ENCODE measurements around the gene BAIAP2.

BAIAP2 gene

DNA sequence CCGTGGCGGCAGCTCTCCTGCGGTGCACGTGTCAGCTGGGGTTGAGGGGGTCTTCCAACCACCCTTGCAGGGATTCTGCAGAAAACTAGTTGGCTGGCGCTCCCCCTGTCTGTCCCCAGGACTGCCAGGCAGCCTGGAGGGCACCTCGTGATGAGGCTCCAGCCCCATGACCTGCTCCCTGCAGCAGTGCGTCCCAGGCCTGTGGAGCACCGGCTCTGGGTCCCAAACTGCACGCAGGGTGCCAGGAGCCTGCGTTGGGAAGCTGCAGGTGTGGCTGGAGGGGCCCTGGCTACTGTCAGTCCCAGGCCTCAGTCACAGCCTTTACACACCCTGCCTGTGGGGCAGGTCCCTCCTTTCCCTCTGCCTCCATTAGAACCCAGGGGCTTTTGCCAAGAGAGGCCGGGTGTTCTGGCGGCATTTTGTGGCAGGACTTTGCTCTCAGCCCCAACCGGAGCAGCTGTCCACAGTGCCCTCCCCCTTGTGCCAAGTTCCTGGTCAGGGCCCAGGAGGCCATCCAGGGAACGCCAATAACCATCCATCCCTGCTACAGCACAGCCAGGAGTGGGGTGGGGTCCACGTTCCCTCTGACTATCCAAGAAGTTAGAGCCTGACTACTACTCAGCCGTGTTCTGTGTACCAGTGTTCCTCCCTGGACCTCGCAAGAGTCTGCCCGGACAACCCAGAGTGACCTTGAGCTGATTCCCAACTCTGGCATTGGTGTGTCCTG, 34.2 kb upstream of the BAIAP2 start:
- peaks cover 4% of the 10 kb centered on the region; the same call in 1 of the 2 replicates for H3K4me1 ChIP-seq
- no peak overlapping the region for H3K4me2 ChIP-seq
- no peak for TF ChIP-seq Cebpa-rat (IDR thresholded peaks at IDR 0.05)
- H3K9ac ChIP-seq = no peak overlapping the region
- peaks cover 46% of the 10 kb centered on the region for H3K36me3 ChIP-seq
- no peaks in the 10 kb centered on the region for H3K9me3 ChIP-seq
- no peak overlapping the region for H3K27ac ChIP-seq
- H4K20me1 ChIP-seq = peaks cover 79% of the 10 kb centered on the region
- peaks cover 54% of the 10 kb centered on the region for H3K27me3 ChIP-seq
- no peak overlapping the region for H3K4me3 ChIP-seq

DNA sequence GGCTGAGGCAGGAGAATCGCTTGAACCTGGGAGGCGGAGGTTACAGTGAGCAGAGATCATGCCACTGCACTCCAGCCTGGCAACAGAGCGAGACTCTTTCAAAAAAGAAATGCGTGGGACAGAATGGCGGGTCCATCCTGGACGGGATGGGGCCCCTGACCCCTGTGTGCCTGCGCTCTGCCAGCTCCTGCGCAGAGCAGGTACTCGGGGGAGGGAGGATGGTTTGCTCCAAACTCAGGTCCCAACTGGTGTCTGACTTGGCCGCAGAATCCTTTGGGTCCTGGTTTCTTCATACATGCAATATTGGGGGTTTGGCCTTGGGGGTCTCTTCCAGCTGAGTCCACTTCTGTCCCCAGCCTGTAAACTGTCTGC, 33.0 kb upstream of the BAIAP2 start:
- no peak overlapping the region for H3K4me2 ChIP-seq
- TF ChIP-seq Cebpa-rat (IDR thresholded peaks at IDR 0.05) = no peak
- peaks cover 4% of the 10 kb centered on the region; the same call in 1 of the 2 replicates for H3K4me1 ChIP-seq
- H4K20me1 ChIP-seq = peaks cover 91% of the 10 kb centered on the region
- H3K27ac ChIP-seq = no peak overlapping the region
- no peaks in the 10 kb centered on the region for H3K9me3 ChIP-seq
- peaks cover 66% of the 10 kb centered on the region for H3K27me3 ChIP-seq
- no peak overlapping the region for H3K9ac ChIP-seq
- no peak overlapping the region for H3K4me3 ChIP-seq
- peaks cover 34% of the 10 kb centered on the region for H3K36me3 ChIP-seq

DNA sequence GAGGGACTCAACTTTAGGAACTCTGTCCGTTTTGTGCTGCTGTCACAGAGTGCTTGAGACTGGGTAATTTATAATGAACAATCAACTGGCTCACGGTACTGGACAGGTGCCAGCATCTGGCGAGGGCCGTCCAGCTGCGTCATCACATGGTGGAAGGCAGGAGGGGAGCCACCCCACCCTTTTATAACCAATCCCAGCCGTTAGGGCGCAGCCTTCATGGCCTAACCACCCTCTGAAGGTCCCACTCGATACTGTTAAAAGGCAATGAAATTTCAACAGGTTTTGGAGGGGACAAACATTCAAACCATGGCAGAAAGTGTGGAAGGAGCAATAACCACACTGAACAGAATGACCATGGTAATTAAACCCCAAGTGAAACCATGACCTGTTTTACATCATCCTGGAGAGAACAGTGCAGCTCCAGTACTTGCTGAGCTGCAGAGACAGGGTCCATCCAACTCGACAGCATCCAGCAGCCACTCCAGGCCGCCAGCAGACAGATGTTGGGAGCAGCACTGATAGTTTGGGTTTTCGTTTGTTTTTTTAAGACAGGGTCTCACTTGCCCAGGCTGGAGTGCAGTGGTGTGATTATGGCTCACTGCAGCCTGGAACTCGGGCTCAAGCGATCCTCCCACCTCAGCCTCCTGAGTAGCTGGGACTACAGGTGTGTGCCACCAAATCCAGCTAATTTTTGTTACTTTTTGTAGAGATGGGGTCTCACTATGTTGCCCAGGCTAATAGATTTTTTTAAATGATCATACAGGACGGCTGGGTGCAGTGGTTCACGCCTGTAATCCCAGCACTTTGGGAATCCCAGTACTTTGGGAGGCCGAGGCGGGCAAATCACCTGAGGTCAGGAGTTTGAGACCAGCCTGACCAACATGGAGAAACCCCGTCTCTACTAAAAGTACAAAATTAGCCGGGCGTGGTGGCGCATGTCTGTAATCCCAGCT, 32.3 kb upstream of the BAIAP2 start:
- Histone ChIP-seq H3K4me2 (no peak overlapping the region), H3K4me3 (no peak overlapping the region), H3K9ac (no peak overlapping the region), H3K36me3 (peaks cover 27% of the 10 kb centered on the region), H3K9me3 (no peaks in the 10 kb centered on the region), H3K4me1 (peaks cover 4% of the 10 kb centered on the region; the same call in 1 of the 2 replicates), H3K27me3 (peaks cover 67% of the 10 kb centered on the region), H4K20me1 (peaks cover 92% of the 10 kb centered on the region), H3K27ac (no peak overlapping the region)
- TF ChIP-seq Cebpa-rat (IDR thresholded peaks at IDR 0.05) = no peak

GRCh38 chr17:81003711-81004475, 31.1 kb upstream of the BAIAP2 start:
- Histone ChIP-seq H3K36me3 (peaks cover 15% of the 10 kb centered on the region), H3K4me3 (0 out of 2 replicates have a peak overlapping the region, but pooled peaks have one; percentile 7), H3K4me2 (peak overlapping the region; percentile 44), H3K27ac (no peak overlapping the region), H3K9ac (no peak overlapping the region), H3K27me3 (peaks cover 67% of the 10 kb centered on the region), H4K20me1 (peaks cover 80% of the 10 kb centered on the region), H3K4me1 (peaks cover 4% of the 10 kb centered on the region; the same call in 1 of the 2 replicates), H3K9me3 (no peaks in the 10 kb centered on the region)
- no peak for TF ChIP-seq Cebpa-rat (IDR thresholded peaks at IDR 0.05)

- Histone ChIP-seq H3K4me3 (no peak overlapping the region), H3K27me3 (peaks cover 57% of the 10 kb centered on the region)
- TF ChIP-seq Cebpa-rat (IDR thresholded peaks at IDR 0.05) = no peak
Observed at GRCh38 chr17:81006891-81007290, 28.1 kb upstream of the BAIAP2 start.

GRCh38 chr17:81008140-81008539, 26.8 kb upstream of the BAIAP2 start:
- peaks cover 44% of the 10 kb centered on the region for H3K27me3 ChIP-seq
- no peak overlapping the region for H3K4me3 ChIP-seq
- no peaks in the 10 kb centered on the region for H3K36me3 ChIP-seq
- H3K9me3 ChIP-seq = peaks cover 29% of the 10 kb centered on the region
- TF ChIP-seq Cebpa-rat (IDR thresholded peaks at IDR 0.05) = no peak
- no peak overlapping the region for H3K9ac ChIP-seq
- H4K20me1 ChIP-seq = peaks cover 37% of the 10 kb centered on the region
- no peak overlapping the region for H3K27ac ChIP-seq
- H3K4me1 ChIP-seq = peaks cover 11% of the 10 kb centered on the region
- no peak overlapping the region for H3K4me2 ChIP-seq

More at GRCh38 chr17:81006891-81007290, 28.1 kb upstream of the BAIAP2 start:
- peaks cover 50% of the 10 kb centered on the region for H4K20me1 ChIP-seq
- H3K36me3 ChIP-seq = no peaks in the 10 kb centered on the region
- H3K4me1 ChIP-seq = peaks cover 10% of the 10 kb centered on the region
- H3K9me3 ChIP-seq = peaks cover 17% of the 10 kb centered on the region
- no peak overlapping the region for H3K4me2 ChIP-seq
- H3K9ac ChIP-seq = no peak overlapping the region
- H3K27ac ChIP-seq = no peak overlapping the region

GRCh38 chr17:81009136-81009535, 25.8 kb upstream of the BAIAP2 start:
- peaks cover 34% of the 10 kb centered on the region for H3K27me3 ChIP-seq
- peaks cover 32% of the 10 kb centered on the region for H4K20me1 ChIP-seq
- no peak overlapping the region for H3K4me3 ChIP-seq
- peak overlapping the region; percentile 30 for H3K4me2 ChIP-seq
- TF ChIP-seq Cebpa-rat (IDR thresholded peaks at IDR 0.05) = no peak
- peaks cover 29% of the 10 kb centered on the region for H3K9me3 ChIP-seq
- H3K4me1 ChIP-seq = peaks cover 17% of the 10 kb centered on the region
- no peak overlapping the region for H3K9ac ChIP-seq
- no peak overlapping the region for H3K27ac ChIP-seq
- no peaks in the 10 kb centered on the region for H3K36me3 ChIP-seq

DNA sequence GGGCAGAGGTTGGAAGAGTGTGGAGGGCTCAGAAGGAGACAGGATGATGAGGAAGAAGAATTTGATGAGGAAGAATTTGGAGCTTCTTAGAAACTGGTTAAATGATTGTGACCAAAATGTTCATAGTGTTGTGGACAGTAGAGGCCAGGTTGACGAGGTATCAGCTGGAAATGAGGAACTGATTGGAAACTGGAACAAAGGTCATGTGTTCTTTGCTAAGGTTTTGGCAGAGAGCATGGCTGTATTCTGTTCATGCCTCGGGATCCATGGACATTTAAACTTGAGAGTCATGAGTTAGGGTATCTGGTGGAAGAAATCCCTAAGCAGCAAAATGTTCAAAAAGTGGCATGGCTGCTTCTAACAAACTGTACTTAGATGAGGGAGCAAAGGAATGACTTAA, 24.0 kb upstream of the BAIAP2 start:
- no peak overlapping the region for H3K9ac ChIP-seq
- no peak overlapping the region for H3K4me2 ChIP-seq
- peaks cover 14% of the 10 kb centered on the region; the same call in 1 of the 2 replicates for H4K20me1 ChIP-seq
- no peak overlapping the region for H3K4me3 ChIP-seq
- H3K27me3 ChIP-seq = peaks cover 16% of the 10 kb centered on the region
- TF ChIP-seq Cebpa-rat (IDR thresholded peaks at IDR 0.05) = no peak
- no peak overlapping the region for H3K27ac ChIP-seq
- H3K9me3 ChIP-seq = peaks cover 31% of the 10 kb centered on the region
- no peaks in the 10 kb centered on the region for H3K36me3 ChIP-seq
- H3K4me1 ChIP-seq = peaks cover 18% of the 10 kb centered on the region

GRCh38 chr17:81011951-81012350, 23.0 kb upstream of the BAIAP2 start:
- no peak overlapping the region for H3K9ac ChIP-seq
- TF ChIP-seq Cebpa-rat (IDR thresholded peaks at IDR 0.05) = no peak
- H3K4me2 ChIP-seq = no peak overlapping the region
- no peaks in the 10 kb centered on the region for H3K36me3 ChIP-seq
- H3K4me1 ChIP-seq = peaks cover 18% of the 10 kb centered on the region
- H3K27ac ChIP-seq = no peak overlapping the region
- H3K27me3 ChIP-seq = peaks cover 6% of the 10 kb centered on the region
- peaks cover 4% of the 10 kb centered on the region; the same call in 1 of the 2 replicates for H4K20me1 ChIP-seq
- H3K9me3 ChIP-seq = peaks cover 41% of the 10 kb centered on the region
- H3K4me3 ChIP-seq = no peak overlapping the region
